Measurements from ENCODE around the gene CCDC200.
"Not testable (repeated sequence)": the region's sequence is repeated elsewhere in the genome, so short reads cannot be mapped to it uniquely, and the experiment has no call there.

The CCDC200 gene

GRCh38 chr17:43228020-43228782 lies at the start of gene CCDC200:
CCDC200 (minus strand) TSS chr17:43228623; CDS start chr17:43228554, 69 bp downstream.
- not testable (repeated sequence) for H3K9me3 ChIP-seq (ENCODE audit: insufficient read depth, low read length); H3K4me1 ChIP-seq (ENCODE audit: insufficient read depth, insufficient read length); DNase-seq (ENCODE audit: low read depth, low spot score); H3K4me3 ChIP-seq (ENCODE audit: insufficient read length, low read depth); H3K27me3 ChIP-seq (ENCODE audit: insufficient read depth, insufficient read length); H3K9ac ChIP-seq (ENCODE audit: insufficient read length, low read depth)
- peaks cover 22% of the 10 kb centered on the region for H3K36me3 ChIP-seq (ENCODE audit: insufficient read depth, insufficient read length, low read length)

- H3K4me1 ChIP-seq (ENCODE audit: insufficient read depth, insufficient read length); DNase-seq (ENCODE audit: low read depth, low spot score); H3K9me3 ChIP-seq (ENCODE audit: insufficient read depth, low read length); H3K27me3 ChIP-seq (ENCODE audit: insufficient read depth, insufficient read length); H3K9ac ChIP-seq (ENCODE audit: insufficient read length, low read depth); H3K36me3 ChIP-seq (ENCODE audit: insufficient read depth, insufficient read length, low read length); H3K4me3 ChIP-seq (ENCODE audit: insufficient read length, low read depth): not testable (repeated sequence)
Measured at GRCh38 chr17:43272914-43273313, 44.5 kb upstream of the CCDC200 start.

- not testable (repeated sequence) for H3K27me3 ChIP-seq (ENCODE audit: insufficient read depth, insufficient read length); H3K4me3 ChIP-seq (ENCODE audit: insufficient read length, low read depth); H3K4me1 ChIP-seq (ENCODE audit: insufficient read depth, insufficient read length); DNase-seq (ENCODE audit: low read depth, low spot score); H3K9ac ChIP-seq (ENCODE audit: insufficient read length, low read depth); H3K36me3 ChIP-seq (ENCODE audit: insufficient read depth, insufficient read length, low read length); H3K9me3 ChIP-seq (ENCODE audit: insufficient read depth, low read length)
Measured at GRCh38 chr17:43272483-43272882, 44.1 kb upstream of the CCDC200 start.

- not testable (repeated sequence) for H3K9ac ChIP-seq (ENCODE audit: insufficient read length, low read depth); H3K27me3 ChIP-seq (ENCODE audit: insufficient read depth, insufficient read length); H3K9me3 ChIP-seq (ENCODE audit: insufficient read depth, low read length); H3K36me3 ChIP-seq (ENCODE audit: insufficient read depth, insufficient read length, low read length); H3K4me3 ChIP-seq (ENCODE audit: insufficient read length, low read depth); H3K4me1 ChIP-seq (ENCODE audit: insufficient read depth, insufficient read length); DNase-seq (ENCODE audit: low read depth, low spot score)
Measured at GRCh38 chr17:43270552-43271504, 42.4 kb upstream of the CCDC200 start.

- H3K4me1 ChIP-seq (ENCODE audit: insufficient read depth, insufficient read length); H3K9me3 ChIP-seq (ENCODE audit: insufficient read depth, low read length); H3K27me3 ChIP-seq (ENCODE audit: insufficient read depth, insufficient read length); H3K9ac ChIP-seq (ENCODE audit: insufficient read length, low read depth); DNase-seq (ENCODE audit: low read depth, low spot score); H3K36me3 ChIP-seq (ENCODE audit: insufficient read depth, insufficient read length, low read length); H3K4me3 ChIP-seq (ENCODE audit: insufficient read length, low read depth): not testable (repeated sequence)
Measured at GRCh38 chr17:43246456-43246855, 18.0 kb upstream of the CCDC200 start.

GRCh38 chr17:43240596-43241352 lies 12.4 kb upstream of the CCDC200 start:
- not testable (repeated sequence) for H3K9ac ChIP-seq (ENCODE audit: insufficient read length, low read depth); DNase-seq (ENCODE audit: low read depth, low spot score); H3K4me3 ChIP-seq (ENCODE audit: insufficient read length, low read depth); H3K9me3 ChIP-seq (ENCODE audit: insufficient read depth, low read length); H3K4me1 ChIP-seq (ENCODE audit: insufficient read depth, insufficient read length); H3K27me3 ChIP-seq (ENCODE audit: insufficient read depth, insufficient read length); H3K36me3 ChIP-seq (ENCODE audit: insufficient read depth, insufficient read length, low read length)

GRCh38 chr17:43239597-43239996 lies 11.2 kb upstream of the CCDC200 start:
- not testable (repeated sequence) for DNase-seq (ENCODE audit: low read depth, low spot score); H3K9ac ChIP-seq (ENCODE audit: insufficient read length, low read depth); H3K36me3 ChIP-seq (ENCODE audit: insufficient read depth, insufficient read length, low read length); H3K4me3 ChIP-seq (ENCODE audit: insufficient read length, low read depth); H3K27me3 ChIP-seq (ENCODE audit: insufficient read depth, insufficient read length); H3K4me1 ChIP-seq (ENCODE audit: insufficient read depth, insufficient read length); H3K9me3 ChIP-seq (ENCODE audit: insufficient read depth, low read length)

- not testable (repeated sequence) for H3K4me3 ChIP-seq (ENCODE audit: insufficient read length, low read depth); H3K9me3 ChIP-seq (ENCODE audit: insufficient read depth, low read length); H3K36me3 ChIP-seq (ENCODE audit: insufficient read depth, insufficient read length, low read length); DNase-seq (ENCODE audit: low read depth, low spot score); H3K4me1 ChIP-seq (ENCODE audit: insufficient read depth, insufficient read length); H3K27me3 ChIP-seq (ENCODE audit: insufficient read depth, insufficient read length); H3K9ac ChIP-seq (ENCODE audit: insufficient read length, low read depth)
Measured at GRCh38 chr17:43233877-43234276, 5.5 kb upstream of the CCDC200 start, which contains the start of gene RNU2-1. RNU2-1 (minus strand) TSS chr17:43233977.

GRCh38 chr17:43233263-43233662 lies 4.8 kb upstream of the CCDC200 start:
- H3K4me3 ChIP-seq (ENCODE audit: insufficient read length, low read depth); H3K4me1 ChIP-seq (ENCODE audit: insufficient read depth, insufficient read length); H3K9ac ChIP-seq (ENCODE audit: insufficient read length, low read depth); H3K36me3 ChIP-seq (ENCODE audit: insufficient read depth, insufficient read length, low read length); DNase-seq (ENCODE audit: low read depth, low spot score); H3K9me3 ChIP-seq (ENCODE audit: insufficient read depth, low read length); H3K27me3 ChIP-seq (ENCODE audit: insufficient read depth, insufficient read length): not testable (repeated sequence)

- H3K4me1 ChIP-seq (ENCODE audit: insufficient read depth, insufficient read length); H3K4me3 ChIP-seq (ENCODE audit: insufficient read length, low read depth); H3K9ac ChIP-seq (ENCODE audit: insufficient read length, low read depth); DNase-seq (ENCODE audit: low read depth, low spot score); H3K9me3 ChIP-seq (ENCODE audit: insufficient read depth, low read length); H3K27me3 ChIP-seq (ENCODE audit: insufficient read depth, insufficient read length); H3K36me3 ChIP-seq (ENCODE audit: insufficient read depth, insufficient read length, low read length): not testable (repeated sequence)
Measured at GRCh38 chr17:43232021-43232699, 3.7 kb upstream of the CCDC200 start.

Data from NT2/D1 (cell line).